HG03280 (cell line): ENCODE results near the gene MRPS15.

Experiments
- ATAC-seq: cut with Tn5 transposase; IDR thresholded peaks from one replicate; pipeline ENCODE4 v1.9.1; 2021; ENCODE audit warnings: mild to moderate bottlenecking, moderate library complexity; ENCODE audit not compliant: unreplicated experiment

MRPS15 gene

GRCh38 chr1:36464605-36465393, 615 bp upstream of the MRPS15 start:
- peak; percentile 35 for ATAC-seq

- no peak for ATAC-seq
These were observed 751 bp downstream of the MRPS15 start for GRCh38 chr1:36463463-36463802.

GRCh38 chr1:36458910-36459309, 5.3 kb downstream of the MRPS15 start:
- no peak for ATAC-seq

- ATAC-seq, result no peak
These were observed 6.5 kb downstream of the MRPS15 start for GRCh38 chr1:36457691-36458090.

- no peak for ATAC-seq
These were observed 7.7 kb downstream of the MRPS15 start for GRCh38 chr1:36456391-36456928.

GRCh38 chr1:36455386-36455785, 8.8 kb downstream of the MRPS15 start:
- ATAC-seq, result no peak

GRCh38 chr1:36453600-36454388, 10.4 kb downstream of the MRPS15 start:
- ATAC-seq, result no peak

GRCh38 chr1:36453051-36453450, 11.1 kb downstream of the MRPS15 start:
- no peak for ATAC-seq

- ATAC-seq, result no peak
These were observed 13.3 kb downstream of the MRPS15 start for GRCh38 chr1:36450919-36451305.

- ATAC-seq, result peak; percentile 96
These were observed 13.8 kb downstream of the MRPS15 start, which contains the start of gene OSCP1 for GRCh38 chr1:36450270-36450918. Gene OSCP1 (minus strand): TSS chr1:36450451. CDS start chr1:36450369, 82 bp downstream.

- no peak for ATAC-seq
These were observed 15.6 kb downstream of the MRPS15 start for GRCh38 chr1:36448530-36449056.

GRCh38 chr1:36447450-36447849, 16.7 kb downstream of the MRPS15 start:
- ATAC-seq, result no peak

GRCh38 chr1:36446746-36447145, 17.4 kb downstream of the MRPS15 start:
- no peak for ATAC-seq

GRCh38 chr1:36446271-36446670, 17.9 kb downstream of the MRPS15 start:
- no peak for ATAC-seq

- ATAC-seq, result no peak
These were observed 20.9 kb downstream of the MRPS15 start for GRCh38 chr1:36443297-36443696.

- no peak for ATAC-seq
These were observed 21.8 kb downstream of the MRPS15 start for GRCh38 chr1:36442337-36442736.

GRCh38 chr1:36440646-36441045, 23.5 kb downstream of the MRPS15 start:
- no peak for ATAC-seq

- no peak for ATAC-seq
These were observed 24.1 kb downstream of the MRPS15 start for GRCh38 chr1:36440044-36440443.

GRCh38 chr1:36438715-36439114, 25.5 kb downstream of the MRPS15 start:
- ATAC-seq, result no peak

- no peak for ATAC-seq
These were observed 27.4 kb downstream of the MRPS15 start for GRCh38 chr1:36436821-36437220.

GRCh38 chr1:36433102-36433501, 31.1 kb downstream of the MRPS15 start:
- ATAC-seq, result no peak
